ENCODE measurements around the gene OGFOD2. TPM values are rescaled to one million over a fixed set of nuclear protein-coding genes. Genes with fewer than 3 reads are reported as not detected.

OGFOD2 gene
- total and polyA plus RNA-seq, 2 of the 13 experiments (the other 11 are each of a cell fraction or from before 2014, with no cell fraction given), result 13.2 to 14.6 TPM

- TF ChIP-seq RBM22 (optimal IDR thresholded peaks at IDR 0.05; ENCODE audit: low read length), result no peak
- TF ChIP-seq ZZZ3 (CRISPR knock-in tag; IDR thresholded peaks at IDR 0.05; ENCODE audit: borderline replicate concordance), result 0 out of 2 replicates have a peak, but pooled peaks have one; percentile 29
- 0 out of 4 replicates have a peak, but pooled peaks of 1 of the 2 experiments have one; percentile 30 for TF ChIP-seq REST (IDR thresholded peaks at IDR 0.05; ENCODE audit: borderline replicate concordance in 1 of 2, low read depth in 1 of 2, low read length in 2 of 2)
- peak; percentile 54 for TF ChIP-seq ELF1 (CRISPR knock-in tag; IDR thresholded peaks at IDR 0.05)
- TF ChIP-seq SIN3B (IDR thresholded peaks at IDR 0.05; ENCODE audit: low read length), result peak; percentile 68; the same call in 1 of the 2 replicates
- TF ChIP-seq NFYB (CRISPR knock-in tag; IDR thresholded peaks at IDR 0.05), result no peak
- TF ChIP-seq ZNF891 (CRISPR knock-in tag; IDR thresholded peaks at IDR 0.05), result peak; percentile 33; the same call in 1 of the 2 replicates
- no peak for TF ChIP-seq ZNF569 (CRISPR knock-in tag; IDR thresholded peaks at IDR 0.05; ENCODE audit: borderline replicate concordance)
- TF ChIP-seq AGO1 (IDR thresholded peaks at IDR 0.05; ENCODE audit: low read depth, low read length, poor library complexity, severe bottlenecking), result peak; percentile 95
- TF ChIP-seq ZNF546 (CRISPR knock-in tag; conservative IDR thresholded peaks at IDR 0.05), result 0 out of 2 replicates have a peak, but pooled peaks have one; percentile 74
- no peak for TF ChIP-seq ZNF317 (CRISPR knock-in tag; IDR thresholded peaks at IDR 0.05)
- TF ChIP-seq KMT2A (CRISPR knock-in tag; IDR thresholded peaks at IDR 0.05), result peak; percentile 29; the same call in 1 of the 2 replicates
- peak; percentile 20; the same call in 1 of the 2 replicates for TF ChIP-seq ZNF230 (CRISPR knock-in tag; IDR thresholded peaks at IDR 0.05)
- TF ChIP-seq MYPOP (CRISPR knock-in tag; IDR thresholded peaks at IDR 0.05), result 0 out of 2 replicates have a peak, but pooled peaks have one; percentile 36
- no peak for TF ChIP-seq SP1 (IDR thresholded peaks at IDR 0.05)
- peak; percentile 63 for TF ChIP-seq SP1 (CRISPR knock-in tag; IDR thresholded peaks at IDR 0.05)
- peak; percentile 84 for TF ChIP-seq TAF1 (CRISPR knock-in tag; IDR thresholded peaks at IDR 0.05)
- TF ChIP-seq ZNF616 (CRISPR knock-in tag; IDR thresholded peaks at IDR 0.05; ENCODE audit: low read depth), result 0 out of 2 replicates have a peak, but pooled peaks have one; percentile 23
- peak; percentile 25; the same call in 1 of the 2 replicates for TF ChIP-seq ZNF275 (CRISPR knock-in tag; IDR thresholded peaks at IDR 0.05; ENCODE audit: borderline replicate concordance)
- TF ChIP-seq GZF1 (CRISPR knock-in tag; IDR thresholded peaks at IDR 0.05), result no peak; the same call in 1 of the 2 replicates
- peak; percentile 11 for TF ChIP-seq ZNF781 (CRISPR knock-in tag; IDR thresholded peaks at IDR 0.05; ENCODE audit: borderline replicate concordance, not compliant biosample characterization)
- peak; percentile 45; the same call in 1 of the 2 replicates for TF ChIP-seq ATF7-NPFF (CRISPR knock-in tag; IDR thresholded peaks at IDR 0.05; ENCODE audit: low read depth)
- TF ChIP-seq ATM (IDR thresholded peaks at IDR 0.05; ENCODE audit: borderline replicate concordance), result no peak
- no peak for TF ChIP-seq NFE2L2 (IDR thresholded peaks at IDR 0.05; ENCODE audit: low read length)
Observed at GRCh38 chr12:122974892-122975789, at the start of gene OGFOD2 (continued).

Measured in HepG2 (cell line).